Sciatic nerve (tissue), 2 donors: ENCODE results near the gene LMO7. TPM values are rescaled to one million over a fixed set of nuclear protein-coding genes. Genes with fewer than 3 reads are reported as not detected.
A peak's percentile ranks its signal among the peaks of the same experiment; 100 is the strongest.
"Not testable (repeated sequence)": the region's sequence is repeated elsewhere in the genome, so short reads cannot be mapped to it uniquely, and the experiment has no call there.

Source experiments
- ATAC-seq: fragments of 200-7000 bp; cut with Tn5 transposase; one replicate; pipeline ENCODE4 v1.9.1; 2020; ENCODE audit warnings: mild to moderate bottlenecking, moderate library complexity
- DNase-seq: peaks from one replicate; pipeline ENCODE4 v3.0.0-alpha.2; 2020; ENCODE audit warnings: low spot score
- intact Hi-C: fragments of 100-400 bp; cut with DNase I; formaldehyde crosslinking; loops from one replicate; pipeline ENCODE4 v1.14.2; 2022
- total RNA-seq: library from RNA; stranded (reverse); fragmentation: NEBNext Ultra II Directional; extraction: Animal tissue kit (Norgen Biotek cat#: 25700); gene quantifications from one replicate; pipeline ENCODE4 v1.2.1, GENCODE V29; 2021
- donor health status: DM: no; HTN: no; CAD: no.
- donor health status: DM: no; HTN: no; CAD: no.

LMO7 gene
- total RNA-seq, 1 donor from 2014 or later = 249 TPM

DNA sequence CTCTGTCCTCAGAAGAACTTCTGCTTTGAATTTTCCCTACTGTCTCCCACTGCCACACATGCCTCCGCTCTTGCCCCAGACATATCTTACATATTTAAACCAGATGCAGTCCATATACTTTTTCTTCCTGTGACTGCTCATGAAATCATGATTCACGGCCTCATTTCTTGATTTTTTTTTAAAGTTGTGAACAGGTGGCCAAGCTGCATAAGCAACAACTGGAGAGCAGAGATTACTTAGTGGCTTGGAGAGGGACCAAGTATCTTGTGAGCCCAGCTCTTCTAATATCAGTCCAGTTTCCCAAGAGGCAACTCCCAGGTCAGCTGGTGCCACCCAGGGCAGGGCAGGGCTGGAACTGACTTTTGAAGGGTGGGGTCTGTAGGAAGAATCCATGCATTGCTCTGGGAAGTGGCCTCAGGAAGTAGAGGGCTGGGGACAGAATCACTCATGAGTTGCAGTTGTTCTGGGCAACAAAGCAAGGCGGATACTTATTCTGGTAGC, 152.4 kb downstream of the LMO7 start:
- intact Hi-C loops = no loop called here
- peak; percentile 56 for ATAC-seq
- no peak for DNase-seq

DNA sequence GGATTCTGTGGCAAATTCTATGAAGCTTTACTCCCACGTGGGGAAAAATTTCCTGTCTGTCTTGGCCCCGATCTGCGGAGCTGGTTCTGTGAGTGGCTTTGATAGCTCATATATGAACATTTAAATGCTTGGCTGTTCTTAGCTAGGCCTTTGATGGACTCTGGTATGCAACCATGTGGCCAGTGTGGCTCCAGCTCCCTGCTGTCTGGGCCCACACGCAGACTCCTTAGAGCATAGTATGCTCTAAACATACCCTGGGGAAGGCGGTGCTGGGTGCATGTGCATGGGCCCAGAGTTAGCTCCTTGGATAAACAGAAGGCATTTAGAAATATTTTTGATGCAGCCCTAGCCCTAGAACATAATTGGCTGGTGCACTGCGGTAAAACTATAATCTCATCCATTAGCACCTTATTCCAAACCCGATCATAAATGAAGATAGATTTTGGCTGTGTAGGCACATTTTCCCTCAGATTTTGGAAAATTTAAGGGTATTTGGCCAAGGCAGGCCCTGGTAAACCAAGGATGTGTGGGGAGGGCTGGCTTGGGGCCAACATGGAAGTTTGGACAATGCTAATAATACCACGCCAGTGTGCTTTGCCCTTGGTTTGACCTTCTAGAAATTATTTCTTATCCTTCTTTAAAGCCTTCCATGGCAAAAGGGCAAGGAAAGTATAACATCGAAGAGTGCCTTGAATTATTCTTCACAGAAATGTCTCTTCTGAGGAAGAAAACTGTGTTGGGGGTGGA, 153.5 kb downstream of the LMO7 start:
- intact Hi-C loops = no loop called here
- peak; percentile 53 for ATAC-seq

GRCh38 chr13:75790198-75790970, 154.3 kb downstream of the LMO7 start:
- DNase-seq = no peak
- intact Hi-C loops = no loop called here
- ATAC-seq = no peak

More for the DNA sequence above, 153.5 kb downstream of the LMO7 start:
- no peak for DNase-seq

DNA sequence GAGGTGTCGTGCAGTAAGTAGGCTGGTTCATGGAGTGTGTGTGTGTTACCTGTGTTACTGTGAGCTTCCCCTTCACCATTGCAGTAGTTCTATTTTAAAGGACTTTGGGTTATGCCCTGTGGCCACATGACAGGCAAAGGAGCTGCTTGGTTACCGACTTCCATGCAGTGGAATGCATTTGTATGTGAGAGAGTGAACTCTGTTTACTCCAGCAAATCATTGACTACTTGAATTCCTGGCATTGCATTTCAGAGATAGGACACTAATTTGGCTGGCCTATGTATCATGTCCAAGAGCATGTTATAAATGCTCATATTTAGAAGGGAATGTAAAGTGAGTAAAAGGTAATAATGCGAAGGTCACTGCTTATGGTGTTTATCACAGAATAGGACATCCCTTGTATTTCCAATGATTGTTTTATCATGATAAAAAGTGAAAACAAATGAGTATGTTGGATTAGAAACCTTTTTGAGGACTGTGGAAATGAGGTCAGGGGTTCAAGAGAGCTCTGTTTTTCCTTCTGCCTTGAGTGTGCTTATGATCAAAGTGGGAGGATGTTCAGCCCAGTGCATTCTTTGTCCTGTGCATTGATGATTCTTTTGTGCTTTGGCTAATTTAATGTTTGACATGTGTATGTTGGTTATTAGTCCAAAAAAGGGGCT, 156.5 kb downstream of the LMO7 start:
- ATAC-seq (no peak), DNase-seq (no peak)
- intact Hi-C loops = no loop called here

DNA sequence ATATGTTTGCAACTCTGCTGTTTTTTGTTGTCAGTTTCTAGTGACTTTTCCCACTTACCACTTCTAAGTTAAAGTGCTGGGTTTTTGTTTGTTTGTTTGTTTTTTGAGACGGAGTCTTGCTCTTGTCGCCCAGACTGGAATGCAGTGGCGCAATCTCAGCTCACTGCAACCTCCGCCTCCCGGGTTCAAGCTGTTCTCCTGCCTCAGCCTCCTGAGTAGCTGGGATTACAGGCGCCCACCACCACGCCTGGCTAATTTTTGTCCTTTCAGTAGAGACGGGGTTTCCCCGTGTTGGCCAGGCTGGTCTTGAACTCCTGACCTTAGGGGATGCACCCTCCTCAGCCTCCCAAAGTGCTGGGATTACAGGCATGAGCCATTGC, 157.0 kb downstream of the LMO7 start:
- DNase-seq, ATAC-seq, intact Hi-C loops: not testable (repeated sequence)

GRCh38 chr13:75794663-75795062, 158.5 kb downstream of the LMO7 start:
- intact Hi-C loops = no loop called here
- DNase-seq (no peak), ATAC-seq (no peak)

GRCh38 chr13:75795274-75795673, 159.1 kb downstream of the LMO7 start:
- ATAC-seq (no peak), DNase-seq (no peak)
- intact Hi-C loops = no loop called here

- intact Hi-C loops = no loop called here
- no peak for ATAC-seq
- no peak for DNase-seq
These were observed 160.7 kb downstream of the LMO7 start for GRCh38 chr13:75796825-75797224.

- DNase-seq (no peak), ATAC-seq (no peak)
- intact Hi-C loops = no loop called here
These were observed 161.1 kb downstream of the LMO7 start for GRCh38 chr13:75797239-75797638.

GRCh38 chr13:75797719-75798118, 161.6 kb downstream of the LMO7 start:
- intact Hi-C loops = no loop called here
- no peak for ATAC-seq
- no peak for DNase-seq

DNA sequence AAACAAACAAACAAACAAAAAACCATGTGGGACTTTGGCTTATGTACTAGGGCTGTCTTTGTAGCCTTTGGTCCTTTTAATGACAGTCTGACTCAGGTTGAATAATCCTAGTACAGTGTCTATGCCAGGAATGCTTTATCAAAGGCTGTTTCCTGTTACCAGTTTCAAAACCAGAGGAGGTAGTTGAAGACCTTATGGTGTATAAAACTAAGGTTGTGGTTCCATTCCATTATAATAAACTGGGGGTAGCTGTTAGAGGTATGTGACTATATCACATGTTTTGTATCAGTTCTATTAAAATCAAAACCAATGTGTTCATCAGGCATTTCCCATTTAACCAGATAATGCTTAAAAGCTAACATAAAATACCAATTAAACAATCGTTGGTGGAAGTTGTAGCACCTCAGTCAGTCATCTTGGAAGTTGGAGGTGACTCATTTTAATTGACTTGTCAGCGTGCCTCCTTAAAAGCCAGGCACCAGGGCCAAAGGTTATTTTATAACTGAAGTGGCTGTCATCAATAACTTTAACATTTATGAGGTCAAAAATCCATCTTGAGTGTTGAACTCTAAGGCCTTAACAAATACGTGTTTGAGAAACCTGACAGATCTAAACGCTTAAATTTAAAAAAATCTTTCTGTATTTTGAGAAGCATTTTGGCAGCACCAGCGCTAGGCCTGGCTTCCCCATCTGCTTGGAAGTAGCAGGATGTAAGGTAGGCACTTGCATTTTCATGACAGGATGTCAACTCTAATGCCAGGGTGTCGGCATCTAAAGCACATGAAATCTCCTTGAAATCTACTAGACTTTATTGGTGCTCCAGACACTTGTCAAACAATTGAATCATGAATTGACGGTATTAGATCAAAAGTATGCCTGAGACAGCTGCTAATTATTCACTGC, 162.5 kb downstream of the LMO7 start:
- DNase-seq (no peak), ATAC-seq (no peak)
- intact Hi-C loops = no loop called here

DNA sequence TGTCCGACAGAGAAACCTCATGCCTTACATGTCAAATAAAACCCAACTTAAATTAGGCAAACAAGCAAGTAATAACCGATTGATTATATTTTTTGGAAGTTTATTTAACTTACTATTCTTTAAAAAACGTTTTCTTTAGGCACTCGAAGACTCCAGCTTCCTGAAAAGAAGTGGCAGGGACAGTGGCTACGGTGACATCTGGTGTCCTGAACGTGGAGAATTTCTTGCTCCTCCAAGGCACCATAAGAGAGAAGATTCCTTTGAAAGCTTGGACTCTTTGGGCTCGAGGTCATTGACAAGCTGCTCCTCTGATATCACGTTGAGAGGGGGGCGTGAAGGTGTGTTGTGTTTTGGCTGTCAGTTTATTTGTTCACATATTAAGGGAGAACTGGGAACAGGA, 164.4 kb downstream of the LMO7 start:
- no peak for ATAC-seq
- DNase-seq = no peak
- intact Hi-C loops = no loop called here

- ATAC-seq (no peak), DNase-seq (no peak)
- intact Hi-C loops = no loop called here
These were observed 165.3 kb downstream of the LMO7 start for GRCh38 chr13:75801388-75801945.

- intact Hi-C loops = no loop called here
- DNase-seq (no peak), ATAC-seq (no peak)
These were observed 166.0 kb downstream of the LMO7 start for GRCh38 chr13:75802161-75802560.

DNA sequence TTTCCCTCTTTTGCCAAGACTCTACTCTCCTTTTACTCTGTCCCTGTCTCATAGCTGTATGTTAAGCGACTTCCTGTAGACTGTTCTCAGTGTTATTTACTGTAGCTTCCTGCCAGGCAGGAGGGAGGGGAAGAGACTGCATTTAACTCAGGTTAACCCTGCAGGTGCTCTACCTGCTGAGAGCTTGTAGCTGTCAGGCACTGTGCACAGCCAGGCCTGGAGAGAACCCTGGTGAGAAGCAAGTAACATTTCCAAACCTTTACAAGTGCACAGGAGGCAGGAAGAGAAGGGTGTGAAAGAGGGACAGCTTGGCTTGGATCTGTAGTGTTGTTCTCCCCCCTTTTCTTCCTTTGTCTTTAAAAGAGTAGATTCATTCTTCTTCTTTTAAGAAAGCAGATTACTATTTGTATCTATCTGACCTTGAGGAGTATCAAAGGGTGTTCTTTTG, 167.1 kb downstream of the LMO7 start:
- DNase-seq (no peak), ATAC-seq (no peak)
- intact Hi-C loops = no loop called here

- no peak for DNase-seq
- ATAC-seq = no peak
- intact Hi-C loops = no loop called here
These were observed 167.9 kb downstream of the LMO7 start for GRCh38 chr13:75804054-75804453.

- intact Hi-C loops = no loop called here
- no peak for ATAC-seq
- DNase-seq = no peak
These were observed 168.5 kb downstream of the LMO7 start for GRCh38 chr13:75804605-75805004.

DNA sequence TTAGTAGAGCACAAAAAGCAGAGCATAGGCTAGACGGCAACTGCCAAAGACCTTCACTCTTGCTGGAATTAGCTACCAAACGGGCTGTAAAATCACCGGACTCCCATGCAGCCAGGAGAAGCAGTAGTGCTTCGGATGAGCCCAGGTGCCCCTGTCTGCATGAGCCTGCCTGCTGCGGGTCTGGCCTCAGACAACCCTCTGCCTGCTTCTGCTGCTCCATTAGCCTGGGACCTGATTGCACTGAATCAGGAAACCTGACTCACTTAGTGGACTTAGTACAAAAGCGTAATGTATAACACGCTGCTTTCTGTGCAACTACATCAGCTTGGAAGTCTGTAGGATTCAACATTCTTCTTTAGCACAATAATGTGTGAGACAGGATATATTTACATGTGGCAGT, 170.0 kb downstream of the LMO7 start:
- intact Hi-C loops = no loop called here
- no peak for DNase-seq
- no peak for ATAC-seq

- intact Hi-C loops = no loop called here
- ATAC-seq (no peak), DNase-seq (no peak)
These were observed 175.2 kb downstream of the LMO7 start for GRCh38 chr13:75811361-75811760.
